Stimulated activated CD4-positive, alpha-beta T cell treated with anti-CD3 and anti-CD28 coated beads, TNF-alpha, amount 100 ng/mL, for 24 hours (primary cell): ENCODE data around the gene TBX15.
"Not testable (repeated sequence)": the region's sequence is repeated elsewhere in the genome, so short reads cannot be mapped to it uniquely, and the experiment has no call there.

ENCODE experiments used
- DNase-seq, 3 experiments: peaks; one replicate each; pipeline ENCODE4 v3.0.0-alpha.2; 2020; ENCODE audit warnings: low read depth in 3 of 3

Gene TBX15

DNA sequence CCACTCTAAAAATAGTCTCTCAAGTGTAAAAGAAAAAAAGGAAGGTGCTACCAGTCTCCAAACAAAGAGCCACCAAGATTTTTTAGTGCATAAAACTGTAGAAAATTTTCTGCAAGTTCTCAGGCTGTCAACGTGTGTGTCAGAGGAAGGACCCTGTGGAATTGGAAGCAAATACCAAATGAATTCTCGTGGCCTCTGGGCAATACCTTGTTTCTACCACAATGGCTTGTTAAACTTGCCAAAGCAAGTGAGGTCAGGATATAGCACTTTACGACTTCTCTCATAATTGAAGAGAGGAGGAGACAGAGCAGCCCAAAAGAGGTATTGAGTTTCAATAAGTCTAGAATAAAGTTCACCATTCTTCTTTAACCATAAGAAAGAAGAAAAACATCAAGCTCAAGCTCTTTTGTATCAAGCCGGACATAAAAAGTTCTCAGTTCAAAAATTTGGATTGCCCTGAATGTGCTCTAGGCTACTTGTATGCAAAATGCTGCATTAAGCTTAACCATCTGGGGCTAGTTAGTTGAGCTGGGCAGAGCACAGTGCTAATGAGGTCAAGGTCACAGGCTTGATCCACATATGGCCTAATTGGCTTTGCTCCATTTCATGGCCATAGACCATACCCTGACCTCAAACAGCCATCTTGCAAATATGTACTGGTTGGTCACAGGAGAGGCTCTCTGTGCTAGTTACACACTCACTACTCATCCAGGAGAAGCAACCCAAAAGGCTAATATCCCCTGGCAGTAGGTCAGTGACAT lies 60.5 kb downstream of the TBX15 start:
- no peak for DNase-seq

DNA sequence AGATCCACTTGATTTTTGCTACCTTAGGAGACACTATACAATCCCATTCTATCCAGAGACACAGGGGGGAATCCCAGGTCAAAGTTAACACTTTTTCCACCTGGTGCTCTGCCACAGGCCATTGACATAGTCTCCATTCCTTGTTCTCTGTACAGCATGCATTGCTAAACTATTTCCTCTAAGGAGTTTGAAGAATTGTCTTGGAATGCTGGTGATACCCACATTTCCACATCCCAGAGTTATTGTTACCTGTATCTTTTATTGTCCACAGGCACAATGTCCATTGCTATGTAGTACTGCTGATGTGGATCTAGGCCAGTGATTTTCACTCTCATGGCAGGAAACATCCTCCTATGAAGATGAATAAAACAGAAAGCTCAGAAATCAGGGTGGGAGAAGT lies 61.9 kb downstream of the TBX15 start:
- DNase-seq: no peak

- no peak for DNase-seq
Observed at GRCh38 chr1:118925651-118926050, 62.5 kb downstream of the TBX15 start.

DNA sequence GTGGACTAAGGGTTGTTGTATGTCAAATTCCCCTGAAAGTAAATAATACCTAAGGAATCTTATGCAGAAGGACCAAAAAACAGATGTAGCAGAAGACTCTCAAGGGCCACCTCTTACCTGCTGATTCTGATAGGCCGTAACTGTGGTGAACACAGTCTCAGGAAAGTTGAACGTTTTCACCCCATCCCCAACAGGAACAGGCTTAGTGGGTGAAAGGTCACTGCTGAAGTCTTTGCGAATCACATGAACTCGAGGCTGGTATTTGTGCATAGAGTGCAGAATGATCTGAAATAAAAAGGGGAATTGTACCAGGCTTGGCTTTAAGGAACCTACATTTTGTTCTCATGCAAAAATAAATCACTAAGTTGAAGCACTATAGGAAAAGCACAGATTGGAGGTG lies 64.8 kb downstream of the TBX15 start:
- no peak for DNase-seq

GRCh38 chr1:118921994-118922393 lies 66.1 kb downstream of the TBX15 start:
- no peak for DNase-seq

- no peak for DNase-seq
Observed at GRCh38 chr1:118920124-118920717, 67.9 kb downstream of the TBX15 start.

- DNase-seq: no peak
Observed at GRCh38 chr1:118918940-118919259, 69.2 kb downstream of the TBX15 start.

DNA sequence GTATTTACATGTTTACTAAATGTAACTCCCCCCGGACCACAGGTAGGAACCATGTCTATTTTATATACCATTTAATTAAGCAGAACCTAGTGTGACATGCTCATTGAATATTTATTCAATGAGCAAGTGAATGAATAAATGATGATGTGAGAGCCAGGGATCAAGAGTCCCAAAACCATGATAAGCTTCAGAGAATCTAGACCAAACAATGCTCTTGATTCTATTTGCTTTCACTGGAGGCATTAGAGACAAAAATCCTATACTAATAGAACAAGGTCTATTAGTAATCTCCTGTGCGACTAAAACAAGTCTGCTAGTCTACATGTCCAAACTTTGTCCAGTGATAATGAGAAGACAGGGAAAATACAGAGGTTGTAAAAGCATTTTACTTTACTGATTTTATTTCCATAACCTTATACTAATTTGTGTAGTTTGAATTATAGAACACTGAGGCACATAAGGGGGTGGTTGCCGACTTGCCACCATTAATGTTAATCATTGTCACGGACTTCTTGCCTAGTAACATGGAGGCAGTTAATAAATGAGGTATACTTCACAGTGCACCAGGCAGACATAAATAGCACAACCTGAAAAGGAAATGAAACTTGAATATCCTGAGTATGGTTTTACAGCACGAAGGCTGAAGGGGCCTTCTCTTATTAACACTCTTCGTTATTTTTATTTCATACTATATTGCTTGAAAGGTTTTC lies 69.8 kb downstream of the TBX15 start:
- no peak for DNase-seq

- DNase-seq: not testable (repeated sequence)
Observed at GRCh38 chr1:118916346-118916745, 71.8 kb downstream of the TBX15 start.

GRCh38 chr1:118914379-118915161 lies 73.6 kb downstream of the TBX15 start:
- DNase-seq: no peak

- no peak for DNase-seq
Observed at GRCh38 chr1:118913818-118914217, 74.3 kb downstream of the TBX15 start.

DNA sequence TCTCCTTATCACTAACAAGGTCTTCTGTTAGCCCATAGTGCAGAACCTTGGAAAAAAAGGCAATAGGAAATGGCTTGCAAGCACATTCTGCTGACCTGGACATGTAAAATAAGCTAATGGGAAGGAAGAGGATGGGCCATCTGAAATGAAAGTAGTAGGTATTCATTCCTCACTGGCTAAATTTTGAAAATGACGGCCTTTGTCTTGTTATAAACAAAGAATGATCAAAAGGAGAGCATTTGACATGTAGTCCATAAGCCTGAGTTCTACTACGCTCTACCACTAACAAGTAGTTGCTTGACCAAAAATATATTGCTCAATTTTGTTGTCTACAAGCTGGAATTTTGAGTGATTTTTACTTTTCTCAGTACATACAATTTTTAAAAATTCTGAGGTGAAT lies 75.6 kb downstream of the TBX15 start:
- no peak for DNase-seq

- DNase-seq: no peak
Observed at GRCh38 chr1:118911571-118911970, 76.6 kb downstream of the TBX15 start.

GRCh38 chr1:118907466-118907865 lies 80.7 kb downstream of the TBX15 start:
- no peak for DNase-seq

- no peak for DNase-seq
Observed at GRCh38 chr1:118905671-118906070, 82.5 kb downstream of the TBX15 start.

GRCh38 chr1:118905196-118905595 lies 82.9 kb downstream of the TBX15 start:
- DNase-seq: no peak

- no peak for DNase-seq
Observed at GRCh38 chr1:118902711-118903191, 85.4 kb downstream of the TBX15 start.

- no peak for DNase-seq
Observed at GRCh38 chr1:118902299-118902698, 85.8 kb downstream of the TBX15 start.

- DNase-seq: no peak
Observed at GRCh38 chr1:118900643-118901440, 87.3 kb downstream of the TBX15 start.

GRCh38 chr1:118899340-118899739 lies 88.8 kb downstream of the TBX15 start:
- no peak for DNase-seq

- DNase-seq: no peak
Observed at GRCh38 chr1:118898712-118899111, 89.4 kb downstream of the TBX15 start.
